GM18873 (cell line): ENCODE results near the gene TMEM132E.

Experiments used
- ATAC-seq: cut with Tn5 transposase; IDR thresholded peaks from one replicate; pipeline ENCODE4 v1.9.1; 2021; ENCODE audit warnings: mild to moderate bottlenecking, moderate library complexity, moderate number of reproducible peaks; ENCODE audit not compliant: unreplicated experiment, low FRiP score

TMEM132E gene

GRCh38 chr17:34628879-34629278 is 49.5 kb downstream of the TMEM132E start:
- ATAC-seq: no peak

GRCh38 chr17:34633351-34633750 is 54.0 kb downstream of the TMEM132E start:
- no peak for ATAC-seq

GRCh38 chr17:34633760-34634159 is 54.4 kb downstream of the TMEM132E start:
- no peak for ATAC-seq

GRCh38 chr17:34634551-34635160 is 55.3 kb downstream of the TMEM132E start:
- ATAC-seq: no peak

- no peak for ATAC-seq
These were observed 56.5 kb downstream of the TMEM132E start for GRCh38 chr17:34635876-34636275.

GRCh38 chr17:34637041-34637547 is 57.7 kb downstream of the TMEM132E start:
- no peak for ATAC-seq

GRCh38 chr17:34637548-34638525 is 58.5 kb downstream of the TMEM132E start:
- no peak for ATAC-seq

- ATAC-seq: no peak
These were observed 59.3 kb downstream of the TMEM132E start for GRCh38 chr17:34638526-34639260.

GRCh38 chr17:34639706-34640425 is 60.5 kb downstream of the TMEM132E start:
- ATAC-seq: no peak

GRCh38 chr17:34641368-34641767 is 62.0 kb downstream of the TMEM132E start:
- no peak for ATAC-seq

- ATAC-seq: no peak
These were observed 65.7 kb downstream of the TMEM132E start for GRCh38 chr17:34644941-34645550.

- no peak for ATAC-seq
These were observed 66.2 kb downstream of the TMEM132E start for GRCh38 chr17:34645594-34645993.

GRCh38 chr17:34647511-34647910 is 68.1 kb downstream of the TMEM132E start:
- no peak for ATAC-seq

- ATAC-seq: no peak
These were observed 70.8 kb downstream of the TMEM132E start for GRCh38 chr17:34650051-34650750.

- ATAC-seq: no peak
These were observed 72.0 kb downstream of the TMEM132E start for GRCh38 chr17:34651402-34651811.

GRCh38 chr17:34652021-34652555 is 72.7 kb downstream of the TMEM132E start:
- ATAC-seq: no peak

- no peak for ATAC-seq
These were observed 74.1 kb downstream of the TMEM132E start for GRCh38 chr17:34653511-34653910.

- no peak for ATAC-seq
These were observed 75.0 kb downstream of the TMEM132E start for GRCh38 chr17:34654276-34654880.
